DND-41 (cell line): ENCODE data around the gene TCF7L2.

Source experiments
- ATAC-seq: fragments of 200-7000 bp; cut with Tn5 transposase; 3 replicates; pipeline ENCODE4 v1.9.1; 2021; ENCODE audit warnings: low read depth; ENCODE audit not compliant: insufficient read depth
- DNase-seq: peaks from one replicate; pipeline ENCODE4 v3.0.0-alpha.2; 2020
- H2AFZ ChIP-seq: 2 replicates; pipeline ENCODE4 v1.6.0; 2012; ENCODE audit warnings: low read depth, low read length
- H3K27ac ChIP-seq: 2 replicates; pipeline ENCODE4 v1.5.1; 2012; ENCODE audit warnings: low read length, inconsistent platforms
- H3K27me3 ChIP-seq: fragments of 200-600 bp; sonication (generic); 2 replicates; pipeline ENCODE4 v1.6.0; 2012; ENCODE audit warnings: low read length, mild to moderate bottlenecking, inconsistent platforms; ENCODE audit not compliant: insufficient read depth, poor library complexity
- H3K36me3 ChIP-seq: 2 replicates; pipeline ENCODE4 v1.5.1; 2012; ENCODE audit warnings: low read length, inconsistent platforms; ENCODE audit not compliant: insufficient read depth
- H3K4me1 ChIP-seq: 2 replicates; pipeline ENCODE4 v1.5.1; 2012; ENCODE audit warnings: mild to moderate bottlenecking, low read length; ENCODE audit not compliant: insufficient read depth
- H3K4me2 ChIP-seq: 2 replicates; pipeline ENCODE4 v1.6.0; 2012; ENCODE audit warnings: mild to moderate bottlenecking, moderate library complexity, low read length, inconsistent platforms; ENCODE audit not compliant: insufficient read depth
- H3K4me3 ChIP-seq, 2 experiments: fragments of 200-600 bp in 1 of 2; shearing (Covaris generic) in 1 of 2; 2 replicates each; pipeline ENCODE4 v1.5.1; 2012 to 2016; ENCODE audit warnings: inconsistent platforms in 2 of 2, low read length in 2 of 2, mild to moderate bottlenecking in 2 of 2, low read depth in 1 of 2, moderate library complexity in 1 of 2
- H3K79me2 ChIP-seq: 2 replicates; pipeline ENCODE4 v1.6.0; 2012; ENCODE audit warnings: low read length, inconsistent platforms; ENCODE audit not compliant: insufficient read depth
- H3K9ac ChIP-seq: 2 replicates; pipeline ENCODE4 v1.6.0; 2012; ENCODE audit warnings: low read depth, mild to moderate bottlenecking, inconsistent platforms, low read length, moderate library complexity
- H3K9me3 ChIP-seq: 2 replicates; pipeline ENCODE4 v1.5.1; 2012; ENCODE audit warnings: low read length, moderate library complexity, mild to moderate bottlenecking, inconsistent platforms; ENCODE audit not compliant: insufficient read depth, severe bottlenecking
- H4K20me1 ChIP-seq: 2 replicates; pipeline ENCODE4 v1.6.0; 2012; ENCODE audit warnings: low read length; ENCODE audit not compliant: insufficient read depth
- EZH2 ChIP-seq: IDR thresholded peaks from 3 replicates; pipeline ENCODE4 v1.6.1; 2012; ENCODE audit warnings: borderline replicate concordance, low read depth, mild to moderate bottlenecking, moderate library complexity, low read length, inconsistent platforms; ENCODE audit not compliant: severe bottlenecking
- TF ChIP-seq, protein P1 (sequence below): IDR thresholded peaks from 2 replicates; pipeline ENCODE4 v1.5.1; 2012; ENCODE audit warnings: borderline replicate concordance, low read length, moderate library complexity, mild to moderate bottlenecking; ENCODE audit not compliant: poor library complexity, severe bottlenecking; ENCODE audit errors: extremely low read depth

Gene TCF7L2

DNA sequence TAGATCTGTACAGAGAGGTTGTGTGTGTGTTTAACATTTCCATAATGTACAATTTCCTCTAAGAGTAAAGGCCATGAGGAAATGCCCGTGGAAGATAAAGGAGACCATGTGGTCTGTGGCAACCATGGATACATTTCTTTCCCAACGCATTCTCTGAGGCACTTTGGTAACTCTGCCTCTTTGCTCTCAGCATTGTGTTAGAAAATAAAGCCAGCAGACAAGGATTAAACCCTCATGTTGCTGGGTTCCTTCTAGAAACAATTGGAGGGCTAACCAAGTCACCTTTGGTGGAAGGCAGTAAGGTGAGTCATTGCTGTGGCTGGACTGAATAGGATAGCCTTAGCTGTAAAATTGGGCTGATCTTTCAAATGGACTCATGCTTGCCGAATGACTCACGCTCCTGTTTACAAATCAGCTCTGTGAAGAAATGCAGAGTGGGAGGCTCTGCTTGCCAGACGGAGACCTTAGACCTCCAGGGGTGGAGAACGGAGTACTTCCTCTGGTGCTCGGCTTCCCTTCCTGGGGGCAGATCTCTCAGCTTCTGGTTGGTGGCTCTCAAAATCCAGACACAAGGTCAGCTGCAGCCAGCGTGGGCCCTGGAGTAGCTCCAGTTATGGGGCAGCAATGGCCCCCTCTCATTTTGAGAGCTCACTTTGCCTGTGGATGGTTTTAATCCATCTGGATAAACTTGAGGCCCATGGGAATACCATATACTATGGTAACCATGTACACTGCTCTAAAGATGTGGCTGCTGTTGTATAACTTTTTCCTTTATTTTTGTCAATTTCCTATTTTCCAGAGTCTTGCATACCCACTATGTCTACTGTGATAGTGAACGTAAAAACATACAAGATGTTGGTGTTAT, 137.3 kb downstream of the TCF7L2 start:
- no peak overlapping the region for H3K27ac ChIP-seq
- H3K36me3 ChIP-seq = peaks cover 24% of the 10 kb centered on the region; the same call in 1 of the 2 replicates
- peaks cover 6% of the 10 kb centered on the region; the same call in 1 of the 2 replicates for H3K4me1 ChIP-seq
- TF ChIP-seq EZH2 = no peak
- TF ChIP-seq, protein P1, sequence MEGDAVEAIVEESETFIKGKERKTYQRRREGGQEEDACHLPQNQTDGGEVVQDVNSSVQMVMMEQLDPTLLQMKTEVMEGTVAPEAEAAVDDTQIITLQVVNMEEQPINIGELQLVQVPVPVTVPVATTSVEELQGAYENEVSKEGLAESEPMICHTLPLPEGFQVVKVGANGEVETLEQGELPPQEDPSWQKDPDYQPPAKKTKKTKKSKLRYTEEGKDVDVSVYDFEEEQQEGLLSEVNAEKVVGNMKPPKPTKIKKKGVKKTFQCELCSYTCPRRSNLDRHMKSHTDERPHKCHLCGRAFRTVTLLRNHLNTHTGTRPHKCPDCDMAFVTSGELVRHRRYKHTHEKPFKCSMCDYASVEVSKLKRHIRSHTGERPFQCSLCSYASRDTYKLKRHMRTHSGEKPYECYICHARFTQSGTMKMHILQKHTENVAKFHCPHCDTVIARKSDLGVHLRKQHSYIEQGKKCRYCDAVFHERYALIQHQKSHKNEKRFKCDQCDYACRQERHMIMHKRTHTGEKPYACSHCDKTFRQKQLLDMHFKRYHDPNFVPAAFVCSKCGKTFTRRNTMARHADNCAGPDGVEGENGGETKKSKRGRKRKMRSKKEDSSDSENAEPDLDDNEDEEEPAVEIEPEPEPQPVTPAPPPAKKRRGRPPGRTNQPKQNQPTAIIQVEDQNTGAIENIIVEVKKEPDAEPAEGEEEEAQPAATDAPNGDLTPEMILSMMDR = no peak
- H3K27me3 ChIP-seq = no peaks in the 10 kb centered on the region
- peaks cover 24% of the 10 kb centered on the region for H3K79me2 ChIP-seq
- no peak for DNase-seq
- no peaks in the 10 kb centered on the region for H3K9me3 ChIP-seq
- no peak overlapping the region for H2AFZ ChIP-seq
- H3K9ac ChIP-seq = no peak overlapping the region
- H3K4me3 ChIP-seq = no peak overlapping the region
- no peak for ATAC-seq
- H3K4me2 ChIP-seq = no peak overlapping the region
- H4K20me1 ChIP-seq = peaks cover 28% of the 10 kb centered on the region; the same call in 1 of the 2 replicates

DNA sequence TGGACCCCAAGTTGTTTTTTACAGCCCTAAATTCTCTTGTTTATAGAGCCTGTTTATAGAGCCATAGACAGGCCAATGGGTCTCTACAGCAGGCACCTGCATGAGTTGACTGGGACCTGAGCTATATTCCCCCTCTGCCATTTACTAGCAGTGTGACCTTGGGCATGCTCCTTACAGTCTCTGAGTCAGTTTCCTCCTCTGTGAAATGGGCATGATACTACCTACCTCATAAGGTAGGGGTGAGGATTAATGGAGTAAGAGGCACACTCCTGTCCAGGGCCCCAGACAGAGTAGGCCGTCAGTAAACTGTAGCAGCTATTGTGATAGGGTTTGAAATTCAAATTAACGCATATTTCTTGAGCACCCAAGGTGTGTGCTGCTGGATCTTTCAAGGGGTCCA, 138.1 kb downstream of the TCF7L2 start:
- Histone ChIP-seq H3K9me3 (no peaks in the 10 kb centered on the region), H3K4me1 (peaks cover 13% of the 10 kb centered on the region), H3K27ac (no peak overlapping the region), H3K9ac (no peak overlapping the region), H2AFZ (no peak overlapping the region), H3K4me2 (no peak overlapping the region), H3K36me3 (peaks cover 18% of the 10 kb centered on the region; the same call in 1 of the 2 replicates), H4K20me1 (peaks cover 26% of the 10 kb centered on the region; the same call in 1 of the 2 replicates), H3K4me3 (no peak overlapping the region), H3K27me3 (no peaks in the 10 kb centered on the region), H3K79me2 (peaks cover 18% of the 10 kb centered on the region)
- DNase-seq (no peak), ATAC-seq (no peak)
- TF ChIP-seq EZH2 = no peak
- TF ChIP-seq, protein P1 = no peak

DNA sequence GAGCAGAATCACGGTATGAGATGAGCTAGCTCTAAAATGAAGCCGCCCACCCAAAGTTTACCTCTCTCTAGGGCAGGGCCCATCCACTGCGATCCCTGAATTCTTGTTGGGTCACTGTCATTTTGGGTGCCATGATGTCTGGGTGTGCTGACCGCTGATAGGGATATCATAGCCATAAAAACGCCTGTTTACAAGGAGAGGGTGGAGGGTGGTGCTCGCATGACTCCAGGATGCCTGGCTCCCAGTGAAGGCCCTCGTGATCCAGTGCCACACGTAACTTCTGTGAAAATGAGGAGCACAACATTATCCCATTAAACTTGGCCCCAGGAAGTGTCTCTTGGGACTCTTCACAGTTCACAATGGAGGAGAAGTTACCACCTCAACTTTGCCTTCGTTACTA, 139.5 kb downstream of the TCF7L2 start:
- Histone ChIP-seq H3K27me3 (no peaks in the 10 kb centered on the region), H3K36me3 (peaks cover 17% of the 10 kb centered on the region; the same call in 1 of the 2 replicates), H4K20me1 (peaks cover 24% of the 10 kb centered on the region; the same call in 1 of the 2 replicates), H3K9me3 (no peaks in the 10 kb centered on the region), H3K9ac (no peak overlapping the region), H3K4me3 (no peak overlapping the region), H3K4me1 (peaks cover 26% of the 10 kb centered on the region), H3K79me2 (peaks cover 12% of the 10 kb centered on the region), H3K4me2 (no peak overlapping the region), H3K27ac (no peak overlapping the region), H2AFZ (no peak overlapping the region)
- ATAC-seq = no peak
- TF ChIP-seq EZH2 = no peak
- TF ChIP-seq, protein P1 = no peak
- DNase-seq = no peak
